GM12872 (cell line): ENCODE results near the gene GTPBP6.

Source experiments
- CTCF ChIP-seq: IDR thresholded peaks from 3 replicates; pipeline ENCODE4 v1.5.1; 2011; ENCODE audit warnings: low read depth, mild to moderate bottlenecking, low read length, moderate library complexity; ENCODE audit not compliant: insufficient read depth

Gene GTPBP6

GRCh38 chrX:264634-265455 is 53.8 kb downstream of the GTPBP6 start:
- no peak for TF ChIP-seq CTCF

GRCh38 chrX:262381-262909 is 56.2 kb downstream of the GTPBP6 start:
- TF ChIP-seq CTCF, result no peak

- TF ChIP-seq CTCF, result no peak
Measured at GRCh38 chrX:261919-262352, 56.7 kb downstream of the GTPBP6 start.

GRCh38 chrX:261167-261918 is 57.3 kb downstream of the GTPBP6 start:
- TF ChIP-seq CTCF, result no peak

GRCh38 chrX:259692-260355 is 58.8 kb downstream of the GTPBP6 start:
- TF ChIP-seq CTCF, result no peak

GRCh38 chrX:258291-259040 is 60.1 kb downstream of the GTPBP6 start:
- no peak for TF ChIP-seq CTCF
